Endodermal cell (in vitro differentiated cells): Measurements from ENCODE around the gene CNNM3. TPM values are rescaled to one million over a fixed set of nuclear protein-coding genes. Genes with fewer than 3 reads are reported as not detected.

Experiments
- DNase-seq: peaks from one replicate; pipeline ENCODE4 v3.0.0-alpha.2; 2017
- H3K27ac ChIP-seq: 2 replicates; pipeline ENCODE4 v1.5.1; 2013; ENCODE audit warnings: mild to moderate bottlenecking, low read depth, low read length, moderate library complexity
- H3K27me3 ChIP-seq: 2 replicates; pipeline ENCODE4 v1.6.1; 2013; ENCODE audit warnings: mild to moderate bottlenecking, low read length, moderate library complexity; ENCODE audit not compliant: insufficient read depth, control insufficient read depth, poor library complexity, severe bottlenecking
- H3K36me3 ChIP-seq: 2 replicates; pipeline ENCODE4 v1.7.0; 2013; ENCODE audit warnings: mild to moderate bottlenecking, low read length, moderate library complexity; ENCODE audit not compliant: control insufficient read depth, insufficient read depth
- H3K4me1 ChIP-seq: one replicate; pipeline ENCODE4 v1.7.0; 2013; ENCODE audit warnings: low read length; ENCODE audit not compliant: control insufficient read depth, insufficient read depth
- H3K4me3 ChIP-seq: 2 replicates; pipeline ENCODE4 v1.5.1; 2013; ENCODE audit warnings: mild to moderate bottlenecking, low read length, moderate library complexity
- H3K9ac ChIP-seq: 2 replicates; pipeline ENCODE4 v1.6.1; 2013; ENCODE audit warnings: mild to moderate bottlenecking, low read length, moderate library complexity; ENCODE audit not compliant: poor library complexity, severe bottlenecking; ENCODE audit errors: extremely low read depth
- H3K9me3 ChIP-seq: 2 replicates; pipeline ENCODE4 v1.6.1; 2013; ENCODE audit warnings: mild to moderate bottlenecking, low read length, moderate library complexity; ENCODE audit not compliant: control insufficient read depth
- H3K27ac Mint-ChIP-seq: 2 replicates; pipeline ENCODE4 v1.8.0; 2020; ENCODE audit warnings: mixed read lengths
- H3K27me3 Mint-ChIP-seq: 2 replicates; pipeline ENCODE4 v1.8.0; 2021; ENCODE audit warnings: mild to moderate bottlenecking, mixed read lengths; ENCODE audit not compliant: insufficient read depth
- H3K36me3 Mint-ChIP-seq: 2 replicates; pipeline ENCODE4 v1.8.0; 2020; ENCODE audit warnings: low read depth, mixed read lengths
- H3K4me1 Mint-ChIP-seq: 2 replicates; pipeline ENCODE4 v1.8.0; 2020; ENCODE audit warnings: mixed read lengths
- H3K4me3 Mint-ChIP-seq: 2 replicates; pipeline ENCODE4 v1.8.0; 2020; ENCODE audit warnings: mild to moderate bottlenecking, moderate library complexity, mixed read lengths
- H3K9me3 Mint-ChIP-seq: 2 replicates; pipeline ENCODE4 v1.8.0; 2020; ENCODE audit warnings: mild to moderate bottlenecking, mixed read lengths
- CTCF ChIP-seq: fragments of 200-600 bp; sonication (generic); conservative IDR thresholded peaks from 2 replicates; pipeline ENCODE4 v1.5.0; 2021; ENCODE audit warnings: antibody characterized with exemption, mild to moderate bottlenecking
- WGBS, 2 experiments: methylation state at CpG; one replicate each; pipeline versions ENCODE4 v1.1.5 to v1.1.7; 2013; ENCODE audit warnings: missing lambda C conversion rate in 2 of 2, mixed read lengths in 1 of 2; ENCODE audit not compliant: insufficient coverage in 1 of 2, insufficient read length in 1 of 2; 5-methylcytosine and 5-hydroxymethylcytosine counted together
- total RNA-seq, 2 donors: library from RNA; stranded (reverse); fragmentation: NEBNext Ultra II Directional in 1 of 2; extraction: Animal tissue kit (Norgen Biotek cat#: 25700) in 1 of 2; gene quantifications; 2 replicates in 1 of 2; 3 replicates in 1 of 2; pipeline ENCODE4 v1.2.1, GENCODE V29; 2021

CNNM3 gene
- total RNA-seq, 2 donors from 2014 or later = 33.1 to 34.8 TPM

GRCh38 chr2:96800061-96801004 is 15.7 kb upstream of the CNNM3 start:
- no peak overlapping the region for H3K4me3 Mint-ChIP-seq
- Histone ChIP-seq H3K4me3 (no peak overlapping the region), H3K4me1 (no peaks in the 10 kb centered on the region), H3K27me3 (no peaks in the 10 kb centered on the region), H3K9ac (no peak overlapping the region), H3K9me3 (no peaks in the 10 kb centered on the region), H3K27ac (no peak overlapping the region), H3K36me3 (peaks cover 11% of the 10 kb centered on the region)
- WGBS, 2 experiments = 91 to 97% methylated on average over 19 to 27 of the region's 27 CpGs
- H3K9me3 Mint-ChIP-seq = no peaks in the 10 kb centered on the region
- TF ChIP-seq CTCF = no peak
- DNase-seq = no peak
- H3K36me3 Mint-ChIP-seq = peaks cover 14% of the 10 kb centered on the region
- H3K27me3 Mint-ChIP-seq = no peaks in the 10 kb centered on the region
- peaks cover 2% of the 10 kb centered on the region for H3K4me1 Mint-ChIP-seq
- no peak overlapping the region for H3K27ac Mint-ChIP-seq

GRCh38 chr2:96801005-96801785 is 14.9 kb upstream of the CNNM3 start:
- no peak overlapping the region for H3K27ac Mint-ChIP-seq
- H3K9me3 Mint-ChIP-seq = no peaks in the 10 kb centered on the region
- H3K36me3 Mint-ChIP-seq = peaks cover 15% of the 10 kb centered on the region
- peak; percentile 91 for TF ChIP-seq CTCF
- H3K27me3 Mint-ChIP-seq = no peaks in the 10 kb centered on the region
- peak; percentile 92 for DNase-seq
- H3K27ac ChIP-seq = no peak overlapping the region
- no peak overlapping the region for H3K9ac ChIP-seq
- 60 to 70% methylated on average over 4 to 15 of the region's 15 CpGs for WGBS, 2 experiments
- H3K9me3 ChIP-seq = no peaks in the 10 kb centered on the region
- no peaks in the 10 kb centered on the region for H3K4me1 ChIP-seq
- H3K27me3 ChIP-seq = no peaks in the 10 kb centered on the region
- peaks cover 11% of the 10 kb centered on the region for H3K36me3 ChIP-seq
- no peak overlapping the region for H3K4me3 ChIP-seq
- H3K4me3 Mint-ChIP-seq = no peak overlapping the region
- peaks cover 3% of the 10 kb centered on the region for H3K4me1 Mint-ChIP-seq

- peaks cover 11% of the 10 kb centered on the region for H3K36me3 ChIP-seq
- no peak for TF ChIP-seq CTCF
Observed at GRCh38 chr2:96801786-96802595, 14.1 kb upstream of the CNNM3 start.

More at GRCh38 chr2:96801786-96802595, 14.1 kb upstream of the CNNM3 start:
- WGBS, 2 experiments = 87 to 91% methylated on average over 10 of the region's 10 CpGs
- H3K27me3 ChIP-seq = no peaks in the 10 kb centered on the region
- no peak for DNase-seq
- Mint-ChIP-seq H3K4me1 (peaks cover 7% of the 10 kb centered on the region), H3K4me3 (no peak overlapping the region), H3K27ac (no peak overlapping the region), H3K27me3 (no peaks in the 10 kb centered on the region), H3K36me3 (peaks cover 23% of the 10 kb centered on the region), H3K9me3 (no peaks in the 10 kb centered on the region)
- no peak overlapping the region for H3K9ac ChIP-seq
- H3K27ac ChIP-seq = no peak overlapping the region
- H3K4me1 ChIP-seq = no peaks in the 10 kb centered on the region
- no peaks in the 10 kb centered on the region for H3K9me3 ChIP-seq
- H3K4me3 ChIP-seq = no peak overlapping the region
